GM12874 (cell line): ENCODE results near the gene CPNE4.

Experiments
- CTCF ChIP-seq: IDR thresholded peaks from 2 replicates; pipeline ENCODE4 v1.5.1; 2011; ENCODE audit warnings: low read depth, mild to moderate bottlenecking, control low read depth, low read length, moderate library complexity; ENCODE audit not compliant: insufficient read depth

CPNE4 gene

GRCh38 chr3:131898346-131898745 lies 136.5 kb downstream of the CPNE4 start:
- no peak for TF ChIP-seq CTCF

GRCh38 chr3:131896285-131896684 lies 138.5 kb downstream of the CPNE4 start:
- no peak for TF ChIP-seq CTCF

GRCh38 chr3:131895766-131896165 lies 139.0 kb downstream of the CPNE4 start:
- TF ChIP-seq CTCF = no peak

- no peak for TF ChIP-seq CTCF
These were observed 142.5 kb downstream of the CPNE4 start for GRCh38 chr3:131892331-131892730.

- TF ChIP-seq CTCF = no peak
These were observed 151.0 kb downstream of the CPNE4 start for GRCh38 chr3:131883711-131884407.

- TF ChIP-seq CTCF = no peak
These were observed 151.7 kb downstream of the CPNE4 start for GRCh38 chr3:131883086-131883485.

GRCh38 chr3:131881777-131882176 lies 153.0 kb downstream of the CPNE4 start:
- TF ChIP-seq CTCF = no peak
